K562 (cell line): Measurements from ENCODE around the gene NUP107. TPM values are rescaled to one million over a fixed set of nuclear protein-coding genes. Genes with fewer than 3 reads are reported as not detected.

Experiments used
- ARNT ChIP-seq, 2 experiments: fragments of 450-650 bp; IDR thresholded peaks; 2 replicates each; pipeline ENCODE4 v1.6.1; 2016; ENCODE audit warnings: mild to moderate bottlenecking in 1 of 2
- BACH1 ChIP-seq: fragments of 200-800 bp; sonication (Bioruptor generic); IDR thresholded peaks from 2 replicates; pipeline ENCODE4 v1.6.1; 2016; ENCODE audit warnings: missing genetic modification characterization, missing compliant biosample characterization
- CC2D1A ChIP-seq: fragments of 450-650 bp; IDR thresholded peaks from 2 replicates; pipeline ENCODE4 v1.6.1; 2017; ENCODE audit warnings: mild to moderate bottlenecking
- FOSL1 ChIP-seq: fragments of 200-800 bp; sonication (Bioruptor generic); conservative IDR thresholded peaks from 2 replicates; pipeline ENCODE4 v1.6.1; 2016; ENCODE audit warnings: missing genetic modification characterization, missing compliant biosample characterization
- HDAC6 ChIP-seq: IDR thresholded peaks from 2 replicates; pipeline ENCODE4 v1.6.1; 2012; ENCODE audit warnings: low read depth, mild to moderate bottlenecking, control low read depth, inconsistent platforms, low read length, moderate library complexity
- MAFG ChIP-seq: fragments of 450-650 bp; conservative IDR thresholded peaks from 2 replicates; pipeline ENCODE4 v1.6.1; 2016; ENCODE audit warnings: missing genetic modification characterization, missing compliant biosample characterization
- NELFE ChIP-seq: IDR thresholded peaks from 2 replicates; pipeline ENCODE4 v1.6.1; 2011; ENCODE audit warnings: mild to moderate bottlenecking; ENCODE audit not compliant: insufficient read depth, insufficient read length
- NFIC ChIP-seq: fragments of 450-650 bp; IDR thresholded peaks from 2 replicates; pipeline ENCODE4 v1.6.1; 2017; ENCODE audit warnings: mild to moderate bottlenecking, inconsistent platforms
- PHF8 ChIP-seq: fragments of 200-600 bp; sonication (generic); IDR thresholded peaks from 2 replicates; pipeline ENCODE4 v1.6.1; 2012; ENCODE audit warnings: mixed run types, mild to moderate bottlenecking, inconsistent platforms, low read length, moderate library complexity, borderline replicate concordance
- PHTF2 ChIP-seq: fragments of 250-450 bp; sonication (Bioruptor Pico); IDR thresholded peaks from 2 replicates; pipeline ENCODE4 v1.5.0; 2021; ENCODE audit warnings: mild to moderate bottlenecking
- RBM34 ChIP-seq: fragments of 200-400 bp; formaldehyde crosslinking; IDR thresholded peaks from 2 replicates; pipeline ENCODE4 v1.6.1; 2018; ENCODE audit warnings: low read length, borderline replicate concordance; ENCODE audit not compliant: insufficient read depth
- SRF ChIP-seq, 2 experiments: fragments of 250-450, 450-650 bp in 1 of 2; sonication (Bioruptor Pico) in 1 of 2; sonication (generic) in 1 of 2; formaldehyde crosslinking; IDR thresholded peaks; 2 replicates each; pipeline versions ENCODE4 v1.5.0 to v1.5.1; 2020 to 2022; ENCODE audit warnings: mild to moderate bottlenecking in 1 of 2, missing genetic modification reagents in 1 of 2
- TAF1 ChIP-seq: IDR thresholded peaks from 2 replicates; pipeline ENCODE4 v1.6.1; 2011; ENCODE audit warnings: mild to moderate bottlenecking, low read length, moderate library complexity; ENCODE audit not compliant: insufficient read depth, control insufficient read depth, severe bottlenecking; ENCODE audit errors: extremely low read depth
- TAF9B ChIP-seq: fragments of 450-650 bp; IDR thresholded peaks from 2 replicates; pipeline ENCODE4 v1.6.1; 2018; ENCODE audit warnings: mild to moderate bottlenecking; ENCODE audit not compliant: partially characterized antibody
- TCF7L2 ChIP-seq: fragments of 150-350 bp; IDR thresholded peaks from 2 replicates; pipeline ENCODE4 v1.6.1; 2016; ENCODE audit warnings: low read depth, mild to moderate bottlenecking, low read length, moderate library complexity
- TEAD2 ChIP-seq: fragments of 450-650 bp; IDR thresholded peaks from 2 replicates; pipeline ENCODE4 v1.6.1; 2016; ENCODE audit warnings: missing genetic modification characterization, control low read depth, missing compliant biosample characterization
- TSHZ1 ChIP-seq: fragments of 250-450 bp; sonication (Bioruptor Pico); IDR thresholded peaks from 2 replicates; pipeline ENCODE4 v1.4.0; 2020; ENCODE audit warnings: mild to moderate bottlenecking, moderate library complexity
- XRCC5 ChIP-seq: fragments of 200-400 bp; formaldehyde crosslinking; IDR thresholded peaks from 2 replicates; pipeline ENCODE4 v1.6.1; 2017; ENCODE audit warnings: low read depth, mild to moderate bottlenecking, low read length
- ZBTB17 ChIP-seq: fragments of 450-650 bp; formaldehyde crosslinking; IDR thresholded peaks from 2 replicates; pipeline ENCODE4 v1.4.0; 2020; ENCODE audit warnings: mild to moderate bottlenecking
- ZNF239 ChIP-seq: fragments of 250-450 bp; sonication (Bioruptor Pico); IDR thresholded peaks from 2 replicates; pipeline ENCODE4 v1.4.0; 2020; ENCODE audit warnings: mild to moderate bottlenecking
- ZNF41 ChIP-seq: fragments of 250-450 bp; sonication (Bioruptor Pico); conservative IDR thresholded peaks from 2 replicates; pipeline ENCODE4 v1.4.0; 2020; ENCODE audit warnings: mild to moderate bottlenecking
- ZNF436 ChIP-seq: fragments of 250-450, 450-650 bp; sonication (Bioruptor Pico); formaldehyde crosslinking; IDR thresholded peaks from 2 replicates; pipeline ENCODE4 v1.7.0; 2020; ENCODE audit warnings: mild to moderate bottlenecking
- ZNF551 ChIP-seq: fragments of 250-450 bp; sonication (Bioruptor Pico); IDR thresholded peaks from 2 replicates; pipeline ENCODE4 v1.5.0; 2021; ENCODE audit warnings: mild to moderate bottlenecking, moderate library complexity
- polyA plus RNA-seq, 8 experiments: library from polyadenylated mRNA; depleted of rRNA in 4 of 8; stranded (reverse) in 5 of 8; unstranded in 3 of 8; fragments of >200 nt; fragmentation: Nextera tagmentation in 2 of 8; fragmentation: Illumina TruSeq in 1 of 8; extraction: Ambion mirVana in 2 of 8; extraction: Trizol in 1 of 8; gene quantifications; 2 replicates each; pipeline versions ENCODE4 v1.2.1 to v1.2.3, GENCODE V29; 2011 to 2014; ENCODE audit warnings: inconsistent platforms in 1 of 8, missing spikeins in 1 of 8
- total RNA-seq, 7 experiments: library from RNA; depleted of rRNA in 6 of 7; stranded (reverse); fragments of >200 nt in 6 of 7; fragmentation: Illumina TruSeq in 2 of 7; extraction: Trizol in 2 of 7; gene quantifications; 2 replicates each; pipeline versions ENCODE4 v1.2.1 to v1.2.3, GENCODE V29; 2011 to 2021; ENCODE audit warnings: low replicate concordance in 1 of 7
- TF ChIP-seq, protein P1 (sequence below): fragments of 250-450 bp; sonication (Bioruptor Pico); IDR thresholded peaks from 2 replicates; pipeline ENCODE4 v1.5.0; 2020; ENCODE audit warnings: mild to moderate bottlenecking
- TF ChIP-seq, protein P2 (sequence below): fragments of 450-650 bp; IDR thresholded peaks from 2 replicates; pipeline ENCODE4 v1.6.1; 2016

Gene NUP107
- total and polyA plus RNA-seq, 9 of the 15 experiments (the other 6 are each of a cell fraction or from before 2014, with no cell fraction given), result 129 to 277 (median 199) TPM

DNA sequence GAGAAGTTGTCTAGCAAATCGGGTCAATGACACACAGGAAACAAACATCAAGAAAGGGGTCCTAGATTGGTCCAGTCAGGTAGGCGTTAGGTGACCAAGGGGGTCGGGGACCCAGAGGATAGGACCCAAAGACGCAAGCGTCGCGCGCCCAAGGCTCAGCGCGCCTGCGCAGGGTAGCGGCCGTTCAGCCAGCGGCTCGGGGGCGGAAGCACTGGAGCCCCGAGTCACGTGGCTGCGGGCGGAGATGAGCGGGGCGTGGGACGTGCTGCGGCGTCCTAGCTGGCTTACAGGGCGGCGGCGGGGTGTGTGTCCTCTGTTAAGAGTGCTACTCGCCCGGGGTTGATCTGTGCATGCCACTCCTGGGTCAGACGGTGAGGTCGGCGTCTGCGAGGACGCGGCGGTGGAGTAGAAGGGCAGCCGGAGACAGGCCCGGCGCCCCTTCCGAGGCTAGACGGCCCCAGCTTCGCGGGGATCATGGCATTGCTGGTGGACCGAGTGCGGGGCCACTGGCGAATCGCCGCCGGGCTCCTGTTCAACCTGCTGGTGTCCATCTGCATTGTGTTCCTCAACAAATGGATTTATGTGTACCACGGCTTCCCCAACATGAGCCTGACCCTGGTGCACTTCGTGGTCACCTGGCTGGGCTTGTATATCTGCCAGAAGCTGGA lies 59.3 kb downstream of the NUP107 start, which contains the start of gene SLC35E3 (continued):
- TF ChIP-seq ZNF41 (CRISPR knock-in tag), result no peak
- TF ChIP-seq FOSL1, result no peak
- peak; percentile 84; the same call in 1 of the 2 replicates for TF ChIP-seq PHF8
- no peak for TF ChIP-seq ARNT (IDR thresholded peaks at IDR 0.05)
- TF ChIP-seq TEAD2 (tag), result no peak
- TF ChIP-seq ZNF436, result no peak
- TF ChIP-seq NFIC, result no peak
- no peak for TF ChIP-seq MAFG (tag)
- TF ChIP-seq PHTF2 (CRISPR knock-in tag), result no peak
- TF ChIP-seq SRF (CRISPR knock-in tag; IDR thresholded peaks at IDR 0.05), result peak in 1 of 2 experiments; percentile 57; a peak in 1 of 4 replicates
- TF ChIP-seq NELFE, result no peak
- no peak for TF ChIP-seq BACH1 (tag)
- TF ChIP-seq TAF1, result peak; percentile 75
- TF ChIP-seq TCF7L2, result no peak
- no peak for TF ChIP-seq TSHZ1 (CRISPR knock-in tag)
- peak; percentile 72 for TF ChIP-seq ZBTB17 (CRISPR knock-in tag)
- no peak for TF ChIP-seq ZNF239 (CRISPR knock-in tag)
- TF ChIP-seq TAF9B, result peak; percentile 29
- TF ChIP-seq, protein P1, sequence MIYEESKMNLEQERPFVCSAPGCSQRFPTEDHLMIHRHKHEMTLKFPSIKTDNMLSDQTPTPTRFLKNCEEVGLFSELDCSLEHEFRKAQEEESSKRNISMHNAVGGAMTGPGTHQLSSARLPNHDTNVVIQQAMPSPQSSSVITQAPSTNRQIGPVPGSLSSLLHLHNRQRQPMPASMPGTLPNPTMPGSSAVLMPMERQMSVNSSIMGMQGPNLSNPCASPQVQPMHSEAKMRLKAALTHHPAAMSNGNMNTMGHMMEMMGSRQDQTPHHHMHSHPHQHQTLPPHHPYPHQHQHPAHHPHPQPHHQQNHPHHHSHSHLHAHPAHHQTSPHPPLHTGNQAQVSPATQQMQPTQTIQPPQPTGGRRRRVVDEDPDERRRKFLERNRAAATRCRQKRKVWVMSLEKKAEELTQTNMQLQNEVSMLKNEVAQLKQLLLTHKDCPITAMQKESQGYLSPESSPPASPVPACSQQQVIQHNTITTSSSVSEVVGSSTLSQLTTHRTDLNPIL, result no peak
- TF ChIP-seq, protein P2, sequence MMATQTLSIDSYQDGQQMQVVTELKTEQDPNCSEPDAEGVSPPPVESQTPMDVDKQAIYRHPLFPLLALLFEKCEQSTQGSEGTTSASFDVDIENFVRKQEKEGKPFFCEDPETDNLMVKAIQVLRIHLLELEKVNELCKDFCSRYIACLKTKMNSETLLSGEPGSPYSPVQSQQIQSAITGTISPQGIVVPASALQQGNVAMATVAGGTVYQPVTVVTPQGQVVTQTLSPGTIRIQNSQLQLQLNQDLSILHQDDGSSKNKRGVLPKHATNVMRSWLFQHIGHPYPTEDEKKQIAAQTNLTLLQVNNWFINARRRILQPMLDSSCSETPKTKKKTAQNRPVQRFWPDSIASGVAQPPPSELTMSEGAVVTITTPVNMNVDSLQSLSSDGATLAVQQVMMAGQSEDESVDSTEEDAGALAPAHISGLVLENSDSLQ, result peak; percentile 27; the same call in 1 of the 2 replicates
- TF ChIP-seq XRCC5, result 0 out of 2 replicates have a peak, but pooled peaks have one; percentile 14
- no peak for TF ChIP-seq HDAC6
- TF ChIP-seq RBM34, result no peak
- no peak for TF ChIP-seq ZNF551
- no peak for TF ChIP-seq CC2D1A
